Osteoblast (primary cell): ENCODE results near the gene ZMPSTE24. TPM values are rescaled to one million over a fixed set of nuclear protein-coding genes. Genes with fewer than 3 reads are reported as not detected.

ENCODE experiments used
- DNase-seq: peaks from one replicate; pipeline ENCODE4 v3.0.0; 2011; ENCODE audit warnings: low spot score, mixed read lengths; ENCODE audit not compliant: insufficient read length; ENCODE audit errors: missing footprints
- H2AFZ ChIP-seq: 2 replicates; pipeline ENCODE4 v1.6.0; 2011; ENCODE audit warnings: mild to moderate bottlenecking, low read length
- H3K27ac ChIP-seq: 2 replicates; pipeline ENCODE4 v1.5.1; 2011; ENCODE audit warnings: mild to moderate bottlenecking, low read depth, low read length, moderate library complexity
- H3K27me3 ChIP-seq: 2 replicates; pipeline ENCODE4 v1.6.0; 2012; ENCODE audit warnings: mild to moderate bottlenecking, control low read depth, inconsistent platforms, low read length, moderate library complexity; ENCODE audit not compliant: insufficient read depth
- H3K36me3 ChIP-seq: 2 replicates; pipeline ENCODE4 v1.5.1; 2011; ENCODE audit warnings: mild to moderate bottlenecking, low read length, control low read depth, moderate library complexity; ENCODE audit not compliant: insufficient read depth
- H3K4me1 ChIP-seq: 2 replicates; pipeline ENCODE4 v1.5.1; 2011; ENCODE audit warnings: mild to moderate bottlenecking, low read length, control low read depth, moderate library complexity; ENCODE audit not compliant: insufficient read depth
- H3K4me2 ChIP-seq: 2 replicates; pipeline ENCODE4 v1.6.0; 2011; ENCODE audit warnings: mild to moderate bottlenecking, low read length; ENCODE audit not compliant: insufficient read depth
- H3K4me3 ChIP-seq: fragments of 200-600 bp; sonication (generic); 3 replicates; pipeline ENCODE4 v1.5.1; 2012; ENCODE audit warnings: mild to moderate bottlenecking, low read length, inconsistent platforms; ENCODE audit not compliant: insufficient read depth
- H3K79me2 ChIP-seq: 2 replicates; pipeline ENCODE4 v1.6.0; 2012; ENCODE audit warnings: mild to moderate bottlenecking, low read length, control low read depth, inconsistent platforms; ENCODE audit not compliant: insufficient read depth
- H3K9me3 ChIP-seq: 2 replicates; pipeline ENCODE4 v1.5.1; 2011; ENCODE audit warnings: low read depth, low read length, control low read depth
- H4K20me1 ChIP-seq: 2 replicates; pipeline ENCODE4 v1.6.0; 2012; ENCODE audit warnings: mild to moderate bottlenecking, low read length, control low read depth; ENCODE audit not compliant: insufficient read depth
- total RNA-seq: library from RNA; depleted of rRNA; stranded (reverse); fragments of >200 nt; gene quantifications from 2 replicates; pipeline ENCODE4 v1.2.3, GENCODE V29; 2012
- TF ChIP-seq, protein P1 (sequence below): IDR thresholded peaks from 2 replicates; pipeline ENCODE4 v1.5.1; 2011; ENCODE audit warnings: mild to moderate bottlenecking, low read depth, low read length, moderate library complexity; ENCODE audit errors: extremely low read depth

The ZMPSTE24 gene
- total RNA-seq, 1 donor, result 72.4 TPM

DNA sequence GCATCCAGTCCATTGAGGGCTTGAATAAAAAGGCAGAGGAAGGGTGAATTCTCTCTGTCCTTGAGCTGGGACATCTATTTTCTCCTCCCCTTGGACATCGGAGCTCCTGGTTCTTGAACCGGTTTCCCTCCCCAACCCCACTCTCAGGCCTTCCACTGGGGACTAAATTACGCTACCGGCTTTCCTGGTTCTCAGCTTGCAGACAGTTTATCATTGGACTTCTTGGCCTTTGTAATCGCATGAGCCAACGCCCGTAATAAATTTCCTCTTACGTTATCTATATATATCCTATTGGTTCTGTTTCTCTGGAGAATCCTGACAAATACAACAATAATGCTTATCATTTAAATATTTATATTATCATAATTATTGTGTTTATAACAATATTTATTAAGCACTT, 79.4 kb downstream of the ZMPSTE24 start:
- H3K27ac ChIP-seq, result no peak overlapping the region
- no peak for DNase-seq
- H3K79me2 ChIP-seq, result no peaks in the 10 kb centered on the region
- H3K4me2 ChIP-seq, result no peak overlapping the region
- TF ChIP-seq, protein P1, sequence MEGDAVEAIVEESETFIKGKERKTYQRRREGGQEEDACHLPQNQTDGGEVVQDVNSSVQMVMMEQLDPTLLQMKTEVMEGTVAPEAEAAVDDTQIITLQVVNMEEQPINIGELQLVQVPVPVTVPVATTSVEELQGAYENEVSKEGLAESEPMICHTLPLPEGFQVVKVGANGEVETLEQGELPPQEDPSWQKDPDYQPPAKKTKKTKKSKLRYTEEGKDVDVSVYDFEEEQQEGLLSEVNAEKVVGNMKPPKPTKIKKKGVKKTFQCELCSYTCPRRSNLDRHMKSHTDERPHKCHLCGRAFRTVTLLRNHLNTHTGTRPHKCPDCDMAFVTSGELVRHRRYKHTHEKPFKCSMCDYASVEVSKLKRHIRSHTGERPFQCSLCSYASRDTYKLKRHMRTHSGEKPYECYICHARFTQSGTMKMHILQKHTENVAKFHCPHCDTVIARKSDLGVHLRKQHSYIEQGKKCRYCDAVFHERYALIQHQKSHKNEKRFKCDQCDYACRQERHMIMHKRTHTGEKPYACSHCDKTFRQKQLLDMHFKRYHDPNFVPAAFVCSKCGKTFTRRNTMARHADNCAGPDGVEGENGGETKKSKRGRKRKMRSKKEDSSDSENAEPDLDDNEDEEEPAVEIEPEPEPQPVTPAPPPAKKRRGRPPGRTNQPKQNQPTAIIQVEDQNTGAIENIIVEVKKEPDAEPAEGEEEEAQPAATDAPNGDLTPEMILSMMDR, result no peak
- H3K36me3 ChIP-seq, result no peaks in the 10 kb centered on the region
- H4K20me1 ChIP-seq, result no peaks in the 10 kb centered on the region
- no peak overlapping the region for H2AFZ ChIP-seq
- H3K27me3 ChIP-seq, result peaks cover 4% of the 10 kb centered on the region
- H3K9me3 ChIP-seq, result no peaks in the 10 kb centered on the region
- H3K4me3 ChIP-seq, result no peak overlapping the region
- no peaks in the 10 kb centered on the region for H3K4me1 ChIP-seq

DNA sequence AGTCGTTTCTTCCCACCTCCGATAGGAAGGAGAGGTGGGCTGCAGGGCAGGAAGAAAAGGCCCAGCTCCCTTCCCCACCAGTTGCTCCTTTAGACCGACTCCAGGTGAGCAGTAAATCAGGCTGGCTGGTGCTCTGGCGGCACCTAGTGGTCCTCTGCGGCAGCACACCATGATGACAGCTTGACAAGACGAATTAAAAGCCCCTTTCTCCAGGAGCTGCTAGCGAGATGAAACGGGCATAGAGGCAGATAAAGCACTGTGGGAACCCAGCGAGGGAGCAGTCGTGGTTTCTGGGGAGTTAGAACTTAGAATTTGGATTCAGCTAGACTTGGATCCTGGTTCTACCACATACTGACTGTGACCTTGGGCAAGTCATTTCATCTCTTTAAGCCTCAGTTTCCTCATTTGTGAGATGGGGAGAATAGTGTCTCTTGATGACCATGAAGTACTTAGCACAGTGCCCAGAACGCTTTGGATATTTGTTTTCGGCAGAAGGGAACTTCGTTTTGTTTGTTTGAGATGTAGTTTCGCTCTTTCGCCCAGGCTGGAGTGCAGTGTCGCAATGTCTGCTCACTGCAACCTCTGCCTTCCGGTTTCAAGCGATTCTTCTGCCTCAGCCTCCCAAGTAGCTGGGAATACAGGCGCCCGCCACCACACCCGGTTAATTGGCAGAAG, 80.8 kb downstream of the ZMPSTE24 start:
- TF ChIP-seq, protein P1, result peak; percentile 100
- no peaks in the 10 kb centered on the region for H3K9me3 ChIP-seq
- peak overlapping the region; percentile 34 for H3K4me3 ChIP-seq
- H3K4me2 ChIP-seq, result peak overlapping the region; percentile 79
- DNase-seq, result peak; percentile 83
- no peak overlapping the region for H3K27ac ChIP-seq
- H3K36me3 ChIP-seq, result no peaks in the 10 kb centered on the region
- peak overlapping the region; percentile 39 for H2AFZ ChIP-seq
- H4K20me1 ChIP-seq, result no peaks in the 10 kb centered on the region
- no peaks in the 10 kb centered on the region for H3K79me2 ChIP-seq
- H3K4me1 ChIP-seq, result no peaks in the 10 kb centered on the region
- peaks cover 4% of the 10 kb centered on the region for H3K27me3 ChIP-seq

DNA sequence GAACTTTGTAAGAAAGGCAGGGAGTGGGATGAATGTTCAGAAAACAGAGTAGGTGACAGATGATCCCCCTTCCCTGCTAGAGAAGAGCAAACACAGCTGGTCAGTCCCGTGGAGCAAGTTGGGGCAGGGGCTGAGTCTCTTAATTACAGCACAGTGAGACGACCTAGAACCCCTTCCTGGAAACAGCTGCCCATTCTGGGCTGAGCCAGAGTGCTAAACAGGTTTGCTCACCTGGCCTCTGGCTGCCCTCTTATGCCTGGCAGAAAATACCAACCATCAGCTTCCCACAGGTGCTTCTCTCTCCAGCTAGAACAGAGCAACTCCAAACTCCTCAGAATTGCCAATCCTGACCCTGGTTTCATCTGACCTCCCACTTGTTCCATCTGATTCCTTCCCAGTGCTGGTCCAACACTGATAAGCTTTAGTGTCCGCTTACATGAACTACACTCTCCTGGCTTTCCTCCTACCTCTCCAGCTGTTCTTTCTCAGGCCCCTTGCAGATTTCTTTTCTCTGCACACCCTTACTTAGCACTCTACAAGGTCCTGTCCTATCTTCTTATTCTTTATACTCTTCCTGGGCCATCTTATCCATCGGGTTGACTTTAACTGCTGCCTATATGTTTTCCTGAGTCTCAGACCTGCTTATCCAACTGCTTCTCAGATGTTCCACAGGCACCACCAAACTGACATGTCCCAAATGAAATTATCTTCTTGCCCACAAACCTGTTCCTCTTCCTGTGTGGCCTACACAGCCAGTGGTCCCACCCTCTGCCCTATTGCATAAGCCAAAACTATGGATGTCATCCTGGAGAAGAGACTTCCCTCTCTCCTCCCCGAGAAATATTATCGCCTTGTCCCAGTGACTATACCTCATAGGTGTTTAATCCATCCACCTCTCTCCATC, 81.6 kb downstream of the ZMPSTE24 start:
- no peaks in the 10 kb centered on the region for H3K4me1 ChIP-seq
- no peak for DNase-seq
- TF ChIP-seq, protein P1, result no peak
- no peak overlapping the region for H3K4me2 ChIP-seq
- no peaks in the 10 kb centered on the region for H3K9me3 ChIP-seq
- H3K27me3 ChIP-seq, result peaks cover 4% of the 10 kb centered on the region
- H4K20me1 ChIP-seq, result no peaks in the 10 kb centered on the region
- no peaks in the 10 kb centered on the region for H3K36me3 ChIP-seq
- H3K79me2 ChIP-seq, result no peaks in the 10 kb centered on the region
- no peak overlapping the region for H3K4me3 ChIP-seq
- no peak overlapping the region for H2AFZ ChIP-seq
- H3K27ac ChIP-seq, result no peak overlapping the region
